Fibroblast of lung (primary cell): ENCODE measurements around the gene CALCOCO1. TPM values are rescaled to one million over a fixed set of nuclear protein-coding genes. Genes with fewer than 3 reads are reported as not detected.

Experiments used
- DNase-seq, 2 donors: peaks; one replicate each; pipeline versions ENCODE4 v3.0.0 to v3.0.0-alpha.2; 2010; ENCODE audit warnings: low read depth in 2 of 2
- H2AFZ ChIP-seq: 2 replicates; pipeline ENCODE4 v1.5.1; 2012; ENCODE audit warnings: low read length, control low read depth, inconsistent platforms
- H3K27ac ChIP-seq: 2 replicates; pipeline ENCODE4 v1.5.1; 2011; ENCODE audit warnings: low read length, control low read depth; ENCODE audit not compliant: insufficient read depth
- H3K27me3 ChIP-seq: 2 replicates; pipeline ENCODE4 v1.5.1; 2011; ENCODE audit warnings: mild to moderate bottlenecking, low read length; ENCODE audit not compliant: control insufficient read depth, insufficient read depth
- H3K36me3 ChIP-seq: 2 replicates; pipeline ENCODE4 v1.5.1; 2011; ENCODE audit warnings: low read length; ENCODE audit not compliant: control insufficient read depth, insufficient read depth
- H3K4me1 ChIP-seq: 2 replicates; pipeline ENCODE4 v1.5.1; 2011; ENCODE audit warnings: low read length; ENCODE audit not compliant: control insufficient read depth, insufficient read depth; ENCODE audit errors: extremely low read depth
- H3K4me2 ChIP-seq: 2 replicates; pipeline ENCODE4 v1.5.1; 2011; ENCODE audit warnings: low read length, control low read depth; ENCODE audit not compliant: insufficient read depth; ENCODE audit errors: extremely low read depth
- H3K4me3 ChIP-seq, 4 experiments: fragments of 200-600 bp in 1 of 4; sonication (generic) in 1 of 4; replicated peaks in 1 of 4; 2 replicates each; pipeline ENCODE4 v1.5.1; 2011 to 2016; ENCODE audit warnings: low read length in 4 of 4, low read depth in 3 of 4, mild to moderate bottlenecking in 3 of 4, control low read depth in 2 of 4, inconsistent platforms in 1 of 4, mixed read lengths in 1 of 4; ENCODE audit not compliant: insufficient read depth in 1 of 4; ENCODE audit errors: control extremely low read depth in 1 of 4
- H3K79me2 ChIP-seq: 2 replicates; pipeline ENCODE4 v1.5.1; 2012; ENCODE audit warnings: mild to moderate bottlenecking, low read length, inconsistent platforms; ENCODE audit not compliant: control insufficient read depth, insufficient read depth
- H3K9ac ChIP-seq: 2 replicates; pipeline ENCODE4 v1.5.1; 2011; ENCODE audit warnings: mild to moderate bottlenecking, low read length, control low read depth; ENCODE audit not compliant: insufficient read depth
- H3K9me3 ChIP-seq: 2 replicates; pipeline ENCODE4 v1.5.1; 2012; ENCODE audit warnings: low read depth, low read length; ENCODE audit not compliant: control insufficient read depth, insufficient read depth
- H4K20me1 ChIP-seq: 2 replicates; pipeline ENCODE4 v1.5.1; 2011; ENCODE audit warnings: low read length; ENCODE audit not compliant: control insufficient read depth, insufficient read depth; ENCODE audit errors: extremely low read depth
- EZH2 ChIP-seq: IDR thresholded peaks from 2 replicates; pipeline ENCODE4 v1.5.1; 2012; ENCODE audit warnings: low read length, control low read depth, mild to moderate bottlenecking; ENCODE audit errors: missing control alignments
- polyA plus RNA-seq, 2 donors: library from polyadenylated mRNA; depleted of rRNA in 1 of 2; stranded (reverse) in 1 of 2; unstranded in 1 of 2; fragments of >200 nt; gene quantifications; 2 replicates each; pipeline ENCODE4 v1.2.1, GENCODE V29; 2011 to 2012; ENCODE audit warnings: missing spikeins in 1 of 2
- total RNA-seq: library from RNA; depleted of rRNA; stranded (reverse); fragments of >200 nt; gene quantifications from 2 replicates; pipeline ENCODE4 v1.2.1, GENCODE V29; 2014
- TF ChIP-seq, protein P1 (sequence below), 2 donors: IDR thresholded peaks in 1 of 2; conservative IDR thresholded peaks in 1 of 2; 1 replicate in 1 of 2; 2 replicates in 1 of 2; pipeline ENCODE4 v1.5.1; 2011 to 2012; ENCODE audit warnings: low read length in 2 of 2, control low read depth in 1 of 2, inconsistent platforms in 1 of 2, low read depth in 1 of 2, mild to moderate bottlenecking in 1 of 2

CALCOCO1 gene
- total and polyA plus RNA-seq, 2 donors (not counting 1 experiment from before 2014, with no cell fraction given), result 116 to 125 TPM

- Histone ChIP-seq H3K9me3 (no peaks in the 10 kb centered on the region), H3K4me2 (peak within 1 kb of the TSS; percentile 76), H3K79me2 (no peaks in the 10 kb centered on the region), H4K20me1 (no peaks in the 10 kb centered on the region), H3K9ac (no peak within 1 kb of the TSS), H3K4me3 (peak within 1 kb of the TSS; percentile 7 to 50 (median 30)), H3K27ac (no peak within 1 kb of the TSS), H3K36me3 (no peaks in the 10 kb centered on the region), H2AFZ (peak within 1 kb of the TSS; percentile 35), H3K27me3 (peaks cover 82% of the 10 kb centered on the region), H3K4me1 (peaks cover 5% of the 10 kb centered on the region)
- TF ChIP-seq, protein P1, sequence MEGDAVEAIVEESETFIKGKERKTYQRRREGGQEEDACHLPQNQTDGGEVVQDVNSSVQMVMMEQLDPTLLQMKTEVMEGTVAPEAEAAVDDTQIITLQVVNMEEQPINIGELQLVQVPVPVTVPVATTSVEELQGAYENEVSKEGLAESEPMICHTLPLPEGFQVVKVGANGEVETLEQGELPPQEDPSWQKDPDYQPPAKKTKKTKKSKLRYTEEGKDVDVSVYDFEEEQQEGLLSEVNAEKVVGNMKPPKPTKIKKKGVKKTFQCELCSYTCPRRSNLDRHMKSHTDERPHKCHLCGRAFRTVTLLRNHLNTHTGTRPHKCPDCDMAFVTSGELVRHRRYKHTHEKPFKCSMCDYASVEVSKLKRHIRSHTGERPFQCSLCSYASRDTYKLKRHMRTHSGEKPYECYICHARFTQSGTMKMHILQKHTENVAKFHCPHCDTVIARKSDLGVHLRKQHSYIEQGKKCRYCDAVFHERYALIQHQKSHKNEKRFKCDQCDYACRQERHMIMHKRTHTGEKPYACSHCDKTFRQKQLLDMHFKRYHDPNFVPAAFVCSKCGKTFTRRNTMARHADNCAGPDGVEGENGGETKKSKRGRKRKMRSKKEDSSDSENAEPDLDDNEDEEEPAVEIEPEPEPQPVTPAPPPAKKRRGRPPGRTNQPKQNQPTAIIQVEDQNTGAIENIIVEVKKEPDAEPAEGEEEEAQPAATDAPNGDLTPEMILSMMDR (conservative IDR thresholded peaks at IDR 0.05 in 1 of 2, IDR thresholded peaks at IDR 0.05 in 1 of 2; ENCODE audit: low read depth in 1 of 2, low read length in 2 of 2), result no peak
- peak; percentile 92 for TF ChIP-seq EZH2
- DNase-seq, result no peak
Observed at GRCh38 chr12:53751336-53752191, 24.3 kb upstream of the CALCOCO1 start, which contains the start of gene CISTR. Gene CISTR (minus strand): TSS chr12:53751979.

- TF ChIP-seq, protein P1 (conservative IDR thresholded peaks at IDR 0.05 in 1 of 2, IDR thresholded peaks at IDR 0.05 in 1 of 2; ENCODE audit: low read depth in 1 of 2, low read length in 2 of 2), result no peak
- peak; percentile 99 for TF ChIP-seq EZH2
- H3K36me3 ChIP-seq, result no peaks in the 10 kb centered on the region
- H3K9ac ChIP-seq, result no peak overlapping the region
- H3K79me2 ChIP-seq, result no peaks in the 10 kb centered on the region
- DNase-seq, result peak in 1 of 2 donors; percentile 23
- H3K9me3 ChIP-seq, result no peaks in the 10 kb centered on the region
- peaks cover 82% of the 10 kb centered on the region for H3K27me3 ChIP-seq
- peaks cover 5% of the 10 kb centered on the region for H3K4me1 ChIP-seq
- peak overlapping the region; percentile 35 for H2AFZ ChIP-seq
- H4K20me1 ChIP-seq, result no peaks in the 10 kb centered on the region
- peak overlapping the region in 2 of 4 experiments; percentile 31 to 50 for H3K4me3 ChIP-seq
- no peak overlapping the region for H3K27ac ChIP-seq
- H3K4me2 ChIP-seq, result peak overlapping the region; percentile 76
Observed at GRCh38 chr12:53750812-53751335, 23.6 kb upstream of the CALCOCO1 start.

DNA sequence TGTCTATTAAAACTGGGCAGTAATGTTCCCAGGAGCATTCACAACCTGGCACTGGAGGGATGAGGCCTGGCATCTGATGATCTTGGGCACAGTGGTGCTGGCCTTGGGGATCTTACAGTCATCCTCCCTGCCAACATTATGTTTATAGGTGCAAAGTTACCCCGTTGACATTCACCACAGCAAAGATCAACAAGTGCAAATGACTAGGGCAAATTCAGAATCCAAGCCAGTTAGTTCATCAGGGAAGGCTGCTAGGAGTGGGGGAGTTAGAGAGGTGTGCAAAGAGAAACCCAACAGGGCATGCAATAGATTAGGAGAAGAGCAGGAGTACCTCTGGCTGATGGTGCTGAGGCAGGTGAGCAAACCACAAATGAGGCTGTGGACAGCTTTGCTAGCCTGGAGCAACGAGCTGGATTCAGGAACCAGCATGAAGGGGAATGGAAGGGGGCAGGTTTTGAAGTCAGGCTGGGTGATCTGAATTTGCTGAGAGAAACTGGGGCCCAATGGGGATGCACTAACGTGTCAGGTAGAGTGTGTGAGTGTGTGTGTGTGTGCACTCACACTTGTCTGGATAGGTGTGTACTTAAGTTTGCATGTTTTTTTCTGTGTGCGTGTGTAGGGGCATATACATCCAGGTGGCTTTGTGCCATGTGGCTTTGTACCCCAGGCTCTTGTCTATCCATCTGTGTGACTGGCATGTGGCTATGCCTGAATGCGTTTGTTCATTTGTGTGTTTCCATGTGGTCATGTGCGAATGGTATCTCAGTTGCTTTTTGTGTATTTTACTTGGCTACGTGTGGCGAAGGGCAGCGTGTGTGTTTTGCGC lies 22.9 kb upstream of the CALCOCO1 start:
- DNase-seq, result no peak
- peaks cover 79% of the 10 kb centered on the region for H3K27me3 ChIP-seq
- H3K4me3 ChIP-seq, result no peak overlapping the region
- H3K9ac ChIP-seq, result no peak overlapping the region
- no peaks in the 10 kb centered on the region for H3K36me3 ChIP-seq
- H2AFZ ChIP-seq, result no peak overlapping the region
- H3K4me1 ChIP-seq, result peaks cover 5% of the 10 kb centered on the region
- no peaks in the 10 kb centered on the region for H3K9me3 ChIP-seq
- peak overlapping the region; percentile 76 for H3K4me2 ChIP-seq
- H3K79me2 ChIP-seq, result no peaks in the 10 kb centered on the region
- H3K27ac ChIP-seq, result no peak overlapping the region
- no peaks in the 10 kb centered on the region for H4K20me1 ChIP-seq
- no peak for TF ChIP-seq EZH2
- TF ChIP-seq, protein P1 (conservative IDR thresholded peaks at IDR 0.05 in 1 of 2, IDR thresholded peaks at IDR 0.05 in 1 of 2; ENCODE audit: low read depth in 1 of 2, low read length in 2 of 2), result no peak
